Uterus (tissue), 2 donors: ENCODE data around the gene APOBEC4.

Experiments
- POLR2A ChIP-seq, 2 donors: fragments of 450-650 bp; IDR thresholded peaks; one replicate each; pipeline ENCODE4 v1.6.1; 2016; ENCODE audit warnings: antibody characterized with exemption in 2 of 2, mild to moderate bottlenecking in 1 of 2, moderate library complexity in 1 of 2
- TF ChIP-seq, protein P1 (sequence below), 4 experiments: fragments of 200-600 bp in 2 of 4; fragments of 450-650 bp in 2 of 4; sonication (generic) in 2 of 4; IDR thresholded peaks; one replicate each; pipeline ENCODE4 v1.5.1; 2016 to 2019; ENCODE audit warnings: antibody characterized with exemption in 4 of 4, mild to moderate bottlenecking in 2 of 4, moderate library complexity in 1 of 4

DNA sequence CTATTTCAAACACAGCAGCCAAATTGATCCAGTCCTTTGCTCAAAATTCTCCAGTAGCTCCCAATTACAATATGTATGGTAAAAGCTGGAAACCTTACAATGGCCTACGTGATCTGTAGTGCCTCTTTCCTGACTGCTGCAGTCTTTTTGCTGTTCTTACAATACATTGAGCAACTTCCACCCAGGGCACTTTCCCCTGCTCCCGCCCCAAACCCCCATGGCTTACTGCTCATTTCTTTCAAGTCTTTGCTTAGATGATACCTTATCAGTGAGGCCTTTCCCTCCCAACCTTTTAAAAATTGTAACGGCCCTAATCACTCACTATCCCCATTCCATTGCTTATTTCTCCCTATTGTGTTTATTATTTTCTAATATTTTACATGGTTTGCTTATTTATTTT is 43.9 kb upstream of the APOBEC4 start:
- no peak for TF ChIP-seq POLR2A (IDR thresholded peaks at IDR 0.05)
- TF ChIP-seq, protein P1, sequence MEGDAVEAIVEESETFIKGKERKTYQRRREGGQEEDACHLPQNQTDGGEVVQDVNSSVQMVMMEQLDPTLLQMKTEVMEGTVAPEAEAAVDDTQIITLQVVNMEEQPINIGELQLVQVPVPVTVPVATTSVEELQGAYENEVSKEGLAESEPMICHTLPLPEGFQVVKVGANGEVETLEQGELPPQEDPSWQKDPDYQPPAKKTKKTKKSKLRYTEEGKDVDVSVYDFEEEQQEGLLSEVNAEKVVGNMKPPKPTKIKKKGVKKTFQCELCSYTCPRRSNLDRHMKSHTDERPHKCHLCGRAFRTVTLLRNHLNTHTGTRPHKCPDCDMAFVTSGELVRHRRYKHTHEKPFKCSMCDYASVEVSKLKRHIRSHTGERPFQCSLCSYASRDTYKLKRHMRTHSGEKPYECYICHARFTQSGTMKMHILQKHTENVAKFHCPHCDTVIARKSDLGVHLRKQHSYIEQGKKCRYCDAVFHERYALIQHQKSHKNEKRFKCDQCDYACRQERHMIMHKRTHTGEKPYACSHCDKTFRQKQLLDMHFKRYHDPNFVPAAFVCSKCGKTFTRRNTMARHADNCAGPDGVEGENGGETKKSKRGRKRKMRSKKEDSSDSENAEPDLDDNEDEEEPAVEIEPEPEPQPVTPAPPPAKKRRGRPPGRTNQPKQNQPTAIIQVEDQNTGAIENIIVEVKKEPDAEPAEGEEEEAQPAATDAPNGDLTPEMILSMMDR (IDR thresholded peaks at IDR 0.05) = no peak
